ENCODE results near the gene PLCXD3. TPM values are rescaled to one million over a fixed set of nuclear protein-coding genes. Genes with fewer than 3 reads are reported as not detected.

PLCXD3 gene
- total and polyA plus RNA-seq, 9 donors: 18.7 to 69.5 (median 36.7) TPM

GRCh38 chr5:41289970-41290464, 220.4 kb downstream of the PLCXD3 start:
- Histone ChIP-seq H3K27ac (no peak overlapping the region), H3K9me3 (no peaks in the 10 kb centered on the region), H3K4me3 (no peak overlapping the region), H3K27me3 (no peaks in the 10 kb centered on the region), H3K36me3 (no peaks in the 10 kb centered on the region), H3K4me1 (ENCODE audit: insufficient read depth) (no peaks in the 10 kb centered on the region)
- 93 to 94% (median 93%) methylated on average over 4 of the region's 4 CpGs for WGBS, 3 donors
- intact Hi-C loops (cut with DNase I): no loop called here
- TF ChIP-seq POLR2A (IDR thresholded peaks at IDR 0.05) (no peak), EP300 (IDR thresholded peaks at IDR 0.05) (no peak), CTCF (IDR thresholded peaks at IDR 0.05) (no peak)
- no peak for DNase-seq

GRCh38 chr5:41286696-41287095, 223.7 kb downstream of the PLCXD3 start:
- WGBS, 3 donors: 84 to 89% (median 86%) methylated on average over 2 of the region's 2 CpGs
- no peak for TF ChIP-seq CTCF (IDR thresholded peaks at IDR 0.05)
- no peak for TF ChIP-seq EP300 (IDR thresholded peaks at IDR 0.05)
- TF ChIP-seq POLR2A (IDR thresholded peaks at IDR 0.05): no peak
- intact Hi-C loops (cut with DNase I): no loop called here

GRCh38 chr5:41286165-41286564, 224.2 kb downstream of the PLCXD3 start:
- DNase-seq: no peak
- no peaks in the 10 kb centered on the region for H3K36me3 ChIP-seq
- no peaks in the 10 kb centered on the region for H3K4me1 ChIP-seq (ENCODE audit: insufficient read depth)
- TF ChIP-seq EP300 (IDR thresholded peaks at IDR 0.05) (no peak), CTCF (IDR thresholded peaks at IDR 0.05) (no peak), POLR2A (IDR thresholded peaks at IDR 0.05) (no peak)
- no peak overlapping the region for H3K27ac ChIP-seq
- H3K9me3 ChIP-seq: no peaks in the 10 kb centered on the region
- WGBS, 3 donors: 78 to 94% (median 90%) methylated on average over 2 of the region's 2 CpGs
- H3K4me3 ChIP-seq: no peak overlapping the region
- intact Hi-C loops (cut with DNase I): no loop called here
- no peaks in the 10 kb centered on the region for H3K27me3 ChIP-seq

More at GRCh38 chr5:41286696-41287095, 223.7 kb downstream of the PLCXD3 start:
- H3K4me1 ChIP-seq (ENCODE audit: insufficient read depth): no peaks in the 10 kb centered on the region
- no peak overlapping the region for H3K27ac ChIP-seq
- H3K36me3 ChIP-seq: no peaks in the 10 kb centered on the region
- no peak for DNase-seq
- no peaks in the 10 kb centered on the region for H3K9me3 ChIP-seq
- no peaks in the 10 kb centered on the region for H3K27me3 ChIP-seq
- no peak overlapping the region for H3K4me3 ChIP-seq

GRCh38 chr5:41284938-41285337, 225.5 kb downstream of the PLCXD3 start:
- TF ChIP-seq EP300 (IDR thresholded peaks at IDR 0.05): no peak
- TF ChIP-seq CTCF (IDR thresholded peaks at IDR 0.05): no peak
- no peak for TF ChIP-seq POLR2A (IDR thresholded peaks at IDR 0.05)
- no peak overlapping the region for H3K4me3 ChIP-seq
- no peaks in the 10 kb centered on the region for H3K36me3 ChIP-seq
- 31 to 62% (median 33%) methylated on average over 2 of the region's 2 CpGs for WGBS, 3 donors
- no peaks in the 10 kb centered on the region for H3K9me3 ChIP-seq
- H3K27ac ChIP-seq: no peak overlapping the region
- H3K4me1 ChIP-seq (ENCODE audit: insufficient read depth): no peaks in the 10 kb centered on the region
- intact Hi-C loops (cut with DNase I): no loop called here
- no peak for DNase-seq
- no peaks in the 10 kb centered on the region for H3K27me3 ChIP-seq
